ENCODE data around the gene CSDE1.

GRCh38 chr1:114696810-114697209, 61.0 kb downstream of the CSDE1 start:
- TF ChIP-seq CTCF (IDR thresholded peaks at IDR 0.05) = no peak
- no peak for TF ChIP-seq POLR2A (IDR thresholded peaks at IDR 0.05)

Data from heart left ventricle (tissue), 13 donors.